Suprapubic skin (tissue), 4 donors: Measurements from ENCODE around the gene MAP4K3.

Experiments used
- CTCF ChIP-seq, 2 donors: fragments of 200-600 bp in 1 of 2; fragments of 450-650 bp in 1 of 2; sonication (generic) in 1 of 2; IDR thresholded peaks; one replicate each; pipeline ENCODE4 v1.5.1; 2016 to 2019; ENCODE audit warnings: antibody characterized with exemption in 2 of 2, mild to moderate bottlenecking in 1 of 2, moderate library complexity in 1 of 2
- POLR2A ChIP-seq, 2 donors: fragments of 450-650 bp; IDR thresholded peaks; one replicate each; pipeline ENCODE4 v1.6.1; 2017; ENCODE audit warnings: antibody characterized with exemption in 2 of 2, mild to moderate bottlenecking in 2 of 2, moderate library complexity in 2 of 2
- POLR2AphosphoS5 ChIP-seq, 3 donors: sonication (generic); formaldehyde crosslinking; IDR thresholded peaks; one replicate each; pipeline ENCODE4 v1.6.1; 2017; ENCODE audit warnings: antibody characterized with exemption in 3 of 3

GRCh38 chr2:39234754-39235153, 202.3 kb downstream of the MAP4K3 start:
- TF ChIP-seq CTCF (IDR thresholded peaks at IDR 0.05) (no peak), POLR2A (IDR thresholded peaks at IDR 0.05) (no peak), POLR2AphosphoS5 (IDR thresholded peaks at IDR 0.05) (no peak)
